HG03457 (cell line): ENCODE results near the gene GALNT15.

ENCODE experiments used
- ATAC-seq: cut with Tn5 transposase; IDR thresholded peaks from one replicate; pipeline ENCODE4 v1.9.1; 2021; ENCODE audit warnings: moderate number of reproducible peaks; ENCODE audit not compliant: unreplicated experiment

GALNT15 gene

DNA sequence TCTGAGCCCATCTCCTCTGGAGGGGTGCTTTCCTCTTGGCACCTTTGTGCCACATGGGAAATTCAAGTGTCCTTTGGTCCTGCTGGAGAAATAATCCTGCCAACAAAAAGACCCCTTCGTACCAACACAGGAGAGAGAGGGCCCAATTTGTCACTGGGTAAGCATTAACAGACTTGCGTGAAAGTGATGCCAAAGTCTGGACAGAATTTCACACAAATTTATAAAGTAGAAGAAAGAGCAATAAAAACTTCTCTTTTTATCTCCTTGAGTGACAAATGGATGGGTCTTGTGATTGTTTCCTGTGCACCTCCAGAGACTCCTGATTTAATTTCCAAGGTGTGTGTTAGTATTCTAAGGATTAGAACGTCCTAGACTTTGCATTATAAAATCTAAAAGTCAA, 75.4 kb downstream of the GALNT15 start:
- no peak for ATAC-seq

DNA sequence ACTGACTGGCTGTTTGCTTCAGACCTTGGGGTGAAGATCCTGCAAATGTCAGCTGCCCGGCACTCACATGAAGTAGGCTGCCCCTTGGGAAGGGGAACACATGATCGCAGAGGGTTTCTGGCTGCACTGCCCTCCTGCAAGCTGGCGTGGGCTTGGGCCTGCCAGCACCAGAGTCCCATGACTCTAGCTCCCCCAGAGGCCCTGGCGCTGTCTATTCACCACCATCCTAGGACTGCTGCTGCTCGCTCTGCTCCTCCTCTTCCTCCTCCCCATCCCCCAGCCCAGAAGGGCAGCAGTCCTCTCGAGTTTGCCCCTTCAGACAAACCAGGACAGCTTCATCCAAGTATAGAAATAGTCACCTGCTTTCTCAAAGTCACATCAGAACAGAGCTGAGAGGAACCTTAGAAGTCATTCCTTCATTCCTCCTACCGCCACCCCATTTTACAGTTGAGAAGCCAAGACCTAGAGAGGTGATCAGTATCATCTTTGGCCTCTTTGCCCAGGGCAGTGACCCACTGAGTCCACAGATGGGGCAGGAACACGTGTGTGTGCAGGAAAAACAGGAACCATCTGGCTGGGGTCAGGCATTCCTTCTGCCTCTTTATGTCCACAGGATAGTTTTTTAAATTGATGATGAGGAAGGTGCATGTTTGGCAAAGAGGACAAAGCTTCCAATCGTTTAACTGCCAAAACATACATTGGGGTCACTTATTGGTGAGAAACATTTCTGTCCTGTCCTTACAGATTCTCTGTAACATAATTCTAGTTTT, 77.0 kb downstream of the GALNT15 start:
- no peak for ATAC-seq

DNA sequence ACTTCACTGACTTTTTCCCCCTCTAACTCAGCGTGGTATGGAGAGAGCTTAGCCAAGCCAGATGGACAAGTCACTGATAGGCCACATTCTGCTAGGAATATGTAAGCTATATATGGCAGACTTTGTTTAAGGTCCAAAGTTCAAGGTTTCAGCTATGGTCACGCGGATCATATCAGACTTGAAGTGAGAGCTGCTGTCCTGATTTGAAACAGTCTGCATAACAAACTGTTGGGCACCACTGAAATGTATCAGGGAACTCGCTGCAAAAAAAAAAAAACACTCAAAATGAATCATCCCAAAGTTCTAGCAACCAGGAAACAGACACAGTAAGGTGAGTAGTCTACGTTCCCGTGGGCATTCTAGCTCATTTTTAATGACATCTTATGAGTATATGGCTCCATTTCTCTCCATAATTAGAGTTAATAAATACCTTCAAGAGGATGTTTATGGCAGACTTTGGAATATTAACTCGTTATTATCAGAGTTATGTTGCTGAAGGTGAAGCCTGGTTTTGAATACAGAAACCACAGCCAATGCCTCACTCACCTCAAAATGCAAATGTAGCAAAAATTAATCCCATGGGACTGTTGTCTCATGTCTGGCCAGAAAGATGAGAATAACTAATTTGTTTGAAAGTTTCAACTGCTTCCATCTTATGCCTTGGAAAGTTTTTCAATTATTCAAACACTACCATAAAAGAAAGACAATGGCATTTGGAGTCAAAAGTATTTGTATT, 77.9 kb downstream of the GALNT15 start:
- ATAC-seq, result no peak

- ATAC-seq, result no peak
These were observed 78.5 kb downstream of the GALNT15 start for GRCh38 chr3:16252988-16253387.

DNA sequence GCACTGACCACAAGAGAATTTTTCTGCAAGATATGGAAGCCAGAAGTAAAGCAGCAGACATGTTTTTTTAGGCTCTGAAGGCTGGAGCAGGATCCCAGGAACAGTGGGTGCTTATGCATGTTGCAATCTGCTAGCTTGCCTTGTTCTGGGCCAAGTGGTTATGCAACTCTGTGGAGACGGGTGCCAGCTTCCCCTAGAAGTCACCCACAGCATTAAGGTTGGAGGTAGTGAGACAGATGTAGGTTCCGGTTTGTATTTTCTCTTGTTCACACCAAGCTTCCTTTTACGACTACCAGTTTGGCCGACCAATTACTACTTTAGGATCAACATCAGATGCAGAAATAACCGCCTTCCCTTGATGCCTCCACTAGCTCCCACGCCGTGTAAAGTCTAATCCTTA, 79.1 kb downstream of the GALNT15 start:
- ATAC-seq, result no peak

DNA sequence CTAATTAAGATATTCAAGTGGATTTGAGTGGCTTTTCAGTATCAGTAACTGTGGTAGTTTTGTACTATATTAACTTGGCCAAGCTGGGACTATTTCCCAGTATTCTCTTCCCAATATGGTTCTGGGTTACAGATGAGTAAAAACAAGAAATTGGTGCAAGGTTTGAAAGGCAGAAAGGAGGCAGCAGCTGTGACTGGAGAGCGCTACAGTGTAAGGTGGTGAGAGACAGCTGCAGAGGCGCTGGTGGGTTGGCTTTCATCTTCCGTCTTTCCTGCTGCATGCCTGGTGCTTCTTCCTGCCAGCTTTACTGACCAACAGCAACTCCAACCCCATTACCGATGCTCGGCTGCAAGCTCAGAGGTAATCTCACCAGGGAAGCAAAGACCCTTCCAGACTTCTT, 80.4 kb downstream of the GALNT15 start:
- no peak for ATAC-seq

DNA sequence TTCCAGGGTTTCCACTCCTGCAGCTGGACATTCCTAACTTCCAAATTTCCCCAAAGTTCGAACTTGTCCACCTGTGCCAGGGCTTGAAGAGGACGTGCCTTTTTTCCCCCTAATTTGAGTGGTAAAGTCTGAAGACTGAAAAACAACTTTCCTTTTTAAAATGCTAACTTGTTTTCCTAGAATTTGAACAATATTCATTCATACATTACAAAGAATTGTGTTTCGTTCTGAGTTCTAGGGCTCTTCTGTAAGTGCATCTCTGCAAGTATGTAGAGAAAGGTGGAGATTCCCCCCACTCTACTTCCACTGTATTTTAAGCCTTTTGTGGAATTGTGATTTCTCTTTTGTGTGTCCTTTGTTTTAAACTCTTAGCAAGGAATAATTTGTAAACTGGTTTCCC, 80.8 kb downstream of the GALNT15 start:
- no peak for ATAC-seq

GRCh38 chr3:16255726-16256125, 81.2 kb downstream of the GALNT15 start:
- no peak for ATAC-seq

- ATAC-seq, result no peak
These were observed 82.8 kb downstream of the GALNT15 start for GRCh38 chr3:16257309-16257708.

DNA sequence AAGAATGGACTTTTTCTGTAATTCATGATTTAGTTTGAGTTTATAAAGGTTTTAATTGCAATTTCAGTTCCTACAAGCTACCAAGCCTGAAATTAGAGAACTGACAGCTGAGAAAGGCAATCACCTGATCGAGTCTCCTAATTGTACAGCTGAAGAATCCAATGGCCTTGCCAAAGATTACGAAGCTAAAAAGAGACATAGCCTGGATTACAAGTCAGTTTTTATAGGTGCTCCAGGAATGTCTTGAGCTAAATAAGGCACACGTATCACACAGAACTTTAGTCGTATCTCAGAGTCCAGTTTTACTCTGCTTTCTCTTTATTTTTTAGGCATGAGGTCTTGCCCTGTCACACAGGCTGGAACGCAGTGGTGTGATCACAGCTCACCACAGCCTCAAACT, 83.7 kb downstream of the GALNT15 start:
- ATAC-seq, result no peak

DNA sequence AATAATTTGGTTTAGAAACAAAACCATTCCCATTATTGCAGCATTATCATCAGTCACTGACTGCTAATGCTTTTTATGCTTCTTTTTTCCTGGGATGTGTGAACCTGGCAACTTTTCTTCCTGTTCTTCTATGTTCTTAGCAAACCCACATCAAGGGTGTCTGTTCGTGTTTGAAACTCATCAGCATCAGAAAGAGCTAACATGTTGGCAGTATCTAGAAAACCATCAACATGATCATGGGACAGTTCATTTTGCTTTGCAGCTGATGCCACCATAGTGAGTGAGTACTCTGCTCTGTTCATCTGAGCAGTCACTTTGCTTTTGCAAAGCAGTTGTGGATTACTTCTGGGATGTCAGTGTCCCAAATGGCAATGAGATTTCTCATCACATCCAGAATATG, 84.4 kb downstream of the GALNT15 start:
- ATAC-seq, result no peak

- no peak for ATAC-seq
These were observed 85.6 kb downstream of the GALNT15 start for GRCh38 chr3:16260046-16260445.

DNA sequence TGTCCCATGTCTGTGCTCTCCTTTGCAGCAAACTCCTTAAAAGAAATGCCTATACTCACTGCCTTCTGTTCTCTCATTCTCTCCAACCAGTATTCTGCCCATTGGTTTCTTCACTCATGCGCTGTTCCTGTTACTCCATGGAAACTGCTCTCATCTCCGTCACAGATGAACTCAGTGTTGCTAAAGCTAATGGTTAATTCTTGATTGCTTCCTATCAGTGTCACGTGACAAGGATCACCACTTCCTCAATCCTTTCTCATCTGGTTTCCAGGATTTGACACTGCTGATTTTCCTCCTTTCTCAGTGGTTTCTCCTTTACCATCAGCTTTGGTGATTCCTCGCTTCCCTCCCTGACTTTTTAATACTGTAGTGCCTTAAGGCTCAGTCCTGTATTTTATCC, 87.7 kb downstream of the GALNT15 start:
- no peak for ATAC-seq

- peak; percentile 1 for ATAC-seq
These were observed 89.8 kb downstream of the GALNT15 start for GRCh38 chr3:16264174-16264707.

- ATAC-seq, result peak; percentile 98
These were observed 90.4 kb downstream of the GALNT15 start, which contains the start of the genes DPH3 and OXNAD1 for GRCh38 chr3:16264708-16265454. TSS of gene DPH3 (minus strand) at chr3:16264943. CDS start at chr3:16264876, 67 bp downstream. TSS of gene OXNAD1 (plus strand) at chr3:16265212. CDS start at chr3:16270953, 5,741 bp downstream.

- no peak for ATAC-seq
These were observed 90.9 kb downstream of the GALNT15 start for GRCh38 chr3:16265455-16265786.

- no peak for ATAC-seq
These were observed 92.2 kb downstream of the GALNT15 start for GRCh38 chr3:16266714-16267113.

DNA sequence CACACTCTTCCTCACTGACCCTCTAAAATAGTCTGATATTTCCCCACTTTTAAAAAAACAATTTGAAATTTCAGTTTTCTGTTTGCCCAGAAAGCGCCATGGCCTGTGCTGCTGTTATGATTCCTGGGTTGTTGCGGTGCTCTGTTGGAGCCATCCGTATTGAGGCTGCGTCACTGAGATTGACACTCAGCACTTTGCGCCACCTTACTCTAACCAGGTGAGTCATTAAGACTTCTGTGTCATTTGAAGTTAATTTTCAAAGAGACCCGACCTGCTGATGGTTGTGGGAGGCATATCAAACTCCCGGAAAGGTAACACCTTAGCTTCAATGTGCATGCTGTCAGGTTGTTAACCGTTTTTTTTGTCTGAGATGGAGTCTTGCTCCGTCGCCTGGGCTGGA, 96.4 kb downstream of the GALNT15 start:
- no peak for ATAC-seq

DNA sequence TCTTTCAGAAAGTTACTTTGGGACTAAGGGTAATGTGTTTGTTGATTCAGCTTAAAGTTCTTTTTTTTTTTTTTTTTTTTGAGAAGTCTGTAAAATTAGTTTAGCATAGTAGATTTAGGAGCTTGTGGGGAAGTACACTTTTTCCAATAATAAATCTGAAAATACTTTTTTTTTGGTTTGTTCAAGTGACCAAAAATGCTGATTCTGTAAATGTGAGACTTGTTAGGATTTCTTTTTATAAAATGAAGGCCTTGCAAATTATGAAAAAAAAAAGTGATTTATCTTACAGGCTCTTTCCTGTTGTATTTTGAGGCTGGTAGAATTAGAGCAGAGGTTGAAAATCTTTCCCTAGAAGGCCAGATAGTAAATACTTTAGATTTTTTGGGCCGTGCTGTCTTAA, 98.1 kb downstream of the GALNT15 start:
- ATAC-seq, result no peak

DNA sequence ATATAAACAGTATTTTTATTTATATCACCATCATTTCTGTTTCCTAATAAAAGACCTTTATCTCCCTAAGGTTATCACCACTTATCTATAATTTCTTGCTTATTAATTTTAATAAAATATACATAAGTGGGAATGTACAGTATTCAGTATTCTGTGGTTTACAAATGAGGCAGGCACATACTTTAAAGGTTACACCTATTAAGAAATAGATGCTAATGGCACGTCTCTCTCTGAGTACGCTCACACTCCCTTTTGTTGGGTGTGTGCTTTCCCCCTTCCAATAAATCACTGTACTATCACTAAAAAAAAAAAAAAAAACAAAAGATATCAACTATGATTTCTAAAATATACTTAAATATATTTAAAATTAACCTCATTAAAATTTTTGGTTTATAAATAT, 99.4 kb downstream of the GALNT15 start:
- no peak for ATAC-seq

DNA sequence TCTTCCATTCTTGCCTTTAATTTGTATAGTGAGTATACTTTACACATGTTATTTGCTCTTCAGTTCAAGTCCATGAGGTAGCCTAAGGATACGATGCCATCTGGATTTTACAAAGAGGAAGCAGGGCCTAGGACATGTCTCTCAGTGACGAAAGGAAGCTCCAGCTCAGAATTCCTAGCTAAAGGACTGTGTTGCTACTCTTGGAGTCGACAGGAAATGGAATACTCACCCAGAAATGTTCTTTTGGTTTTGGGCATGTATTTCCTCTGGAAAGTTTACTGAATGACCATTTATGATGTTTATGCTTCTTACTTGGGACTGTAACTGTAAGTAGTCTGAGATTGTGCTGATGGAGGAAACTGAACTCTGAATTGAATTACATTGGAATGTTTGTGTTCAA, 103.0 kb downstream of the GALNT15 start:
- ATAC-seq, result no peak
